HAP-1 (cell line): ENCODE data around the gene ZNF396.

Experiments used
- DNase-seq, 2 experiments: peaks; one replicate each; pipeline ENCODE4 v3.0.0-alpha.2; 2016 to 2020; ENCODE audit warnings: low spot score in 2 of 2
- H3K27me3 ChIP-seq: fragments of 250-450 bp; sonication (Bioruptor Pico); 2 replicates; pipeline ENCODE4 v1.5.1; 2020; ENCODE audit warnings: low read depth, mild to moderate bottlenecking, moderate library complexity
- H3K36me3 ChIP-seq: fragments of 250-450 bp; sonication (Bioruptor Pico); replicated peaks from 2 replicates; pipeline ENCODE4 v1.5.1; 2020; ENCODE audit warnings: mild to moderate bottlenecking
- H3K4me1 ChIP-seq: fragments of 250-450 bp; sonication (Bioruptor Pico); 2 replicates; pipeline ENCODE4 v1.5.1; 2020; ENCODE audit warnings: mild to moderate bottlenecking
- H3K4me3 ChIP-seq: fragments of 250-450 bp; sonication (Bioruptor Pico); 2 replicates; pipeline ENCODE4 v1.5.1; 2020; ENCODE audit warnings: mild to moderate bottlenecking, moderate library complexity
- H3K9me3 ChIP-seq: fragments of 250-450 bp; sonication (Bioruptor Pico); 2 replicates; pipeline ENCODE4 v1.5.1; 2020; ENCODE audit warnings: mild to moderate bottlenecking, moderate library complexity
- in situ Hi-C: fragments of 300-500 bp; cut with MboI; formaldehyde crosslinking; loops from 3 replicates; pipeline ENCODE4 v1.14.3; 2020; ENCODE audit warnings: low sequenced_read_pairs, inconsistent platforms, mixed read lengths

Gene ZNF396

DNA sequence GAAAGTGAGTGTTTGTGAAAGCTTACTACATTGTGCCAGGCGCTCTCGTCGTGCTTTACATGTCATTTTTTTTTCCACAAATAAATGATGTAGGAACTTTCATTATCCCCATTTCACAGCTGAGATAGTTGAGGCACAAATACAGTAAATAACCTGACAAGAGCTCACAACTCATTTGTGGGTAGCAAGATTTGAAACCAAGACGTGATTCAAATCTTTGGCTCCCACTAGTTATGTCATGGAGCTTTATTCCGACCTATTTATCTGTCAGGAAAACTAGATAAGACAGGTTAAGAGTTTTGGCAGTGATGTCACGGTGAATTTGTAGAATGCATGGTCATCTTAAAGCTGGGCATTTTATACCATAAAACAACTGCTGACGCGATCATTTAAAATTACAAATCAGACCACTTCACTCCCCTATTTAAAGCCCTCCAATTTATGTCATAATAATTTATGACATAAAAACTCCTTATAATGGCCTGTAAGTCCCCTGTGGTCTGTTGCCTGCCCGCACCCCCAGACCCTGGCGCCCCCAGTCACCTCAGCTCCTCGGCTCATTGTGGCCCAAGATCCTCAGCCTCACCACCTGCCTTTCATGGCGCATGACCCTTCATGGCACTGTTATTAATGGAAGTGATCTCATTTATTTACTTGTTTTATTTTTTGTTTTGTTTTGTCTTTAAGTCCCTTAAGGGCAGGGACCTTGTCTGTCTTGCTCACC is 32.2 kb downstream of the ZNF396 start:
- Histone ChIP-seq H3K9me3 (no peaks in the 10 kb centered on the region), H3K27me3 (no peaks in the 10 kb centered on the region), H3K4me3 (peak overlapping the region; percentile 99), H3K4me1 (peaks cover 7% of the 10 kb centered on the region), H3K36me3 (peaks cover 5% of the 10 kb centered on the region)
- in situ Hi-C loops = no loop called here
- no peak for DNase-seq

DNA sequence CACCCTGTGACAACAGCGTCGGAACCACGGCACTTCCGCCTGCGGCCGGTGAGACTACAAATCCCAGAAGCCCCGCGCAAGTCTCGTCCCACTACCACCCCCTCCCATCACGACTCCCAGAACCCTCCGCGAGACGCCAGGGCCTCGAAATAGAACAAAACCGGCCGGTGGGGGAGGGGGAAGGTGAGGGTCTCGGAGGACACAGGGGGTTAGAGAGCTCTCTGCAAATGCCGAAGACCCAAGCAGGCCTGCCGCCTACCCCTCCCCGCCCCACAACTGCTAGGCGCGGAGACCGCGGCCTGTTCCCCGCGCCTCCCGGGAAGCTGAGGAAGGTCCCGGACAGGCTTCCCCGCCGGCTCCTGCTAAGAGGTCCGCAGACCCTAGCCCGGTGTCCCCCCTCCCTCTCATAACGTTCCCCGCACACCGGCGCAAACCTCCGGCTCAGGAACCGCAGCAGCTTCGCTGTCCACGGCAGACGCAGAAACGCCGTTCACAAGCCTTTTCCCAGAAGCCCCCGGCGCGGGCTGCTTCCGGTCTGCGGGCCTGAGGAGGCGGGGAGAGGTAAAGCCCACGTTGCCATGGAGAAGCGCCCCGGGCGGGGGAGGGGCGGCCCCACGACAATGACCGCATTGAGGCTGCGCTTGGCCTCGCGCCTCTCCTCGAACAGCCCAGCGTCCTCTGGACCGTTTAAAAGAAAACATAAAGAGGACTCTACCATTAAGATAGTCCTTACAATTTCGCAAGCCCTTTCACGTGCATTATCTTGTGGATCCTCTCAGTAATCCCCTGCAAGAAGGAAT is 33.0 kb downstream of the ZNF396 start, which contains the start of gene ZNF24:
Gene ZNF24, minus strand, starts transcription at position 485 of the 800 bp plus-strand sequence. CDS start 3,770 bp downstream, outside the sequence.
- Histone ChIP-seq H3K4me1 (peaks cover 7% of the 10 kb centered on the region), H3K27me3 (no peaks in the 10 kb centered on the region), H3K9me3 (no peaks in the 10 kb centered on the region), H3K4me3 (peak within 1 kb of the TSS; percentile 99), H3K36me3 (peaks cover 12% of the 10 kb centered on the region)
- DNase-seq = peak; percentile 83 to 97
- in situ Hi-C loops = no loop called here

DNA sequence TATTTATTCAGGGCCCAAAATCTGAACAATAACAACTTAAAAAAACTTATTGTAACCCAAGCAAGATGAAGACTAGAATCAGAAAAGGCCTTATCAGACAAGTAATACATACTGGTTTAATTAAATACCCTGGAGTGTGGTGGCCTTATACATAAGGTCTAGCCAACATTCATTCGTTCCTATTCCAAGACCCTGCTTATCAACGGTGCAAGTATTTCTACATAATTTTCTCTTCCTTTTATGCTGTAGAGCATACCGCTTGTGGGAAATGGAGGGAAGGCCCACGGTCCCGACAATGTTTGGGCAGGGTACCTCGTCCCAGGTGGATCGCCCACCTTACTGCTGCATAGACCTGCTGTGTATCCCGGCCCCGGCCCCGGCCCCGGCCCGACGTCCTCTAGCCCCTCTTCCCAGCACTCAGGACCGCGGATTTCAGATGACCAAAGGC is 33.6 kb downstream of the ZNF396 start:
- no peaks in the 10 kb centered on the region for H3K9me3 ChIP-seq
- peaks cover 19% of the 10 kb centered on the region for H3K36me3 ChIP-seq
- no peaks in the 10 kb centered on the region for H3K27me3 ChIP-seq
- DNase-seq = no peak
- in situ Hi-C loops = no loop called here
- H3K4me3 ChIP-seq = peak overlapping the region; percentile 99
- H3K4me1 ChIP-seq = peaks cover 7% of the 10 kb centered on the region

GRCh38 chr18:35337286-35337685 is 39.9 kb downstream of the ZNF396 start:
- no peaks in the 10 kb centered on the region for H3K27me3 ChIP-seq
- in situ Hi-C loops = no loop called here
- no peak for DNase-seq
- H3K4me1 ChIP-seq = no peaks in the 10 kb centered on the region
- peaks cover 70% of the 10 kb centered on the region for H3K36me3 ChIP-seq
- no peak overlapping the region for H3K4me3 ChIP-seq
- H3K9me3 ChIP-seq = no peaks in the 10 kb centered on the region

GRCh38 chr18:35335866-35336265 is 41.3 kb downstream of the ZNF396 start:
- DNase-seq = no peak
- H3K9me3 ChIP-seq = no peaks in the 10 kb centered on the region
- in situ Hi-C loops = no loop called here
- H3K27me3 ChIP-seq = no peaks in the 10 kb centered on the region
- H3K4me1 ChIP-seq = no peaks in the 10 kb centered on the region
- no peak overlapping the region for H3K4me3 ChIP-seq
- peaks cover 70% of the 10 kb centered on the region for H3K36me3 ChIP-seq

GRCh38 chr18:35334821-35335220 is 42.3 kb downstream of the ZNF396 start:
- no peaks in the 10 kb centered on the region for H3K9me3 ChIP-seq
- H3K36me3 ChIP-seq = peaks cover 64% of the 10 kb centered on the region
- no peak for DNase-seq
- no peak overlapping the region for H3K4me3 ChIP-seq
- H3K4me1 ChIP-seq = no peaks in the 10 kb centered on the region
- H3K27me3 ChIP-seq = no peaks in the 10 kb centered on the region
- in situ Hi-C loops = no loop called here

DNA sequence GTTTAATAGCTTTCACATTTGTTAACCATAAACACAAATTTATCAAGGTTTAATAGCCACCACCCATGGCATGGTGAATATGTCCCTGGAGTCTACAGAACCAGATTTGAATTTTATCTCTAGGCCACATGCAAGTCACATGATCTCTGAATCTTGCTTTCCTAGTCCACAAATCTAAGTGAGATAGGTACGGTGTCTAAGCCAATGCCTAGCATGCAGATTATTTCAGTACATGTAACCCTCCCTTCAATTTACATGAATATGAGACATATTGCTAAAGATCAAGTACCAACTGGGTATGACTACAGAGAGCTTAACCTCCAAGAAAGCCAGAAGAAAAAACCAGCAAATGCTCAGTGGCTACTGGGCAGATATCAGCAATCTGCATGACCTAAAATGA is 42.9 kb downstream of the ZNF396 start:
- DNase-seq = no peak
- in situ Hi-C loops = no loop called here
- no peaks in the 10 kb centered on the region for H3K27me3 ChIP-seq
- H3K36me3 ChIP-seq = peaks cover 58% of the 10 kb centered on the region
- no peaks in the 10 kb centered on the region for H3K4me1 ChIP-seq
- no peak overlapping the region for H3K4me3 ChIP-seq
- no peaks in the 10 kb centered on the region for H3K9me3 ChIP-seq

- Histone ChIP-seq H3K36me3 (peaks cover 32% of the 10 kb centered on the region), H3K9me3 (no peaks in the 10 kb centered on the region), H3K27me3 (no peaks in the 10 kb centered on the region), H3K4me3 (no peak overlapping the region), H3K4me1 (no peaks in the 10 kb centered on the region)
- no peak for DNase-seq
- in situ Hi-C loops = no loop called here
Measured at GRCh38 chr18:35331367-35332087, 45.6 kb downstream of the ZNF396 start.

DNA sequence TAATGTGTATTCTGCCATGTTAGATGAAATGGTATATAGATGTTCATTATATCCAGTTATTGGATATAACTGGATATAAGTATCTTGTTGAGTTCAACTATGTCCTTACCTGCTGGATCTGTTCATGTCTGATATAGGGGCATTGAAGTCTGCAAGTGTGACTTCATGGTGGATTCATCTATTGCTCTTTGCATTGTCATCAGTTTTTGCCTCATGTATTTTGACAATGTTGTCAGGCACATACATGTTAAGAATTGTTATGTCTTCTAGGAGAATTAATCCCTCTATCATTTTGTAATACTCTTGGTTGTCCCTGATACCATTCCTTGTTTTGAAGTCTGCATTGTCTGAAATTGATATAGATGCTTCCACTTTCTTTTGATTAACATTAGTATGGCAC is 48.3 kb downstream of the ZNF396 start:
- in situ Hi-C loops = no loop called here
- H3K4me3 ChIP-seq = no peak overlapping the region
- H3K27me3 ChIP-seq = no peaks in the 10 kb centered on the region
- H3K36me3 ChIP-seq = peaks cover 5% of the 10 kb centered on the region
- no peaks in the 10 kb centered on the region for H3K4me1 ChIP-seq
- H3K9me3 ChIP-seq = no peaks in the 10 kb centered on the region
- DNase-seq = no peak

GRCh38 chr18:35326695-35327387 is 50.3 kb downstream of the ZNF396 start:
- DNase-seq = no peak
- in situ Hi-C loops = no loop called here
- no peaks in the 10 kb centered on the region for H3K27me3 ChIP-seq

DNA sequence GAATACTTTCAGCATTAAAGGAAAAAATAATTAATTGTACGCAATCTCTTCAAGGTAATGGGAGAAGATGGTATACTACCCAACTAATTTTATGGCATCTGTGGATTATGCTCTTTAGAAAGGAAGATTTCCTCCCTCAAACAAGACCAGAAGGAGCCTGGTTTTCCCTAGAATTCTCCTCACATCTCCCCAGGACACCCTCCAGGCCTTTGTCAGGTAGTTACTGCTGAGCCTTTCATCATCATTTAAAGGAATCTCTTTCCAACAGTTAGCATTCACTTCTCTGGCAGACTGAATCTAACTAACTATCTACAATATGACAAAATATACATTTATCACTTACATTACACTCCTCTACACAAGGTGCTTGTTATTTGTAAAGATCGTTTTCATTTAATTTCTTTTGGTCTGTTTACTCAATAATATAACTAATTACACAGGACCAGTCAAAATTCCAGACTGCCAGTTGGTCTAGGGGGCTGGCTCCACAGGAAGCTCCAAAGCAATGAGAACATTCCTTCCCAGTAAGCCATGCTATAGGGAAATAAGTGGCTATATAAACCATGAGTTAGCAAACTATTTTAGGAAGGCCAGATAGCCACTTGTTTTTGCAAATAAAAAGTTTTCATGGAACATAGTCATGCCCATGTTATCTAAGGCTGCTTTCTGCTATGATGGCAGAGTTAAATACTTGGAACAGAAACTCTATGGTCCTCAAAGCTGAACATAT is 52.0 kb downstream of the ZNF396 start:
- Histone ChIP-seq H3K27me3 (no peaks in the 10 kb centered on the region), H3K4me3 (no peak overlapping the region), H3K9me3 (no peaks in the 10 kb centered on the region), H3K4me1 (no peaks in the 10 kb centered on the region), H3K36me3 (no peaks in the 10 kb centered on the region)
- in situ Hi-C loops = no loop called here
- DNase-seq = no peak

More at GRCh38 chr18:35326695-35327387, 50.3 kb downstream of the ZNF396 start:
- H3K9me3 ChIP-seq = no peaks in the 10 kb centered on the region
- no peak overlapping the region for H3K4me3 ChIP-seq
- H3K4me1 ChIP-seq = no peaks in the 10 kb centered on the region
- H3K36me3 ChIP-seq = no peaks in the 10 kb centered on the region

GRCh38 chr18:35322486-35323458 is 54.4 kb downstream of the ZNF396 start:
- DNase-seq = no peak
- no peaks in the 10 kb centered on the region for H3K36me3 ChIP-seq
- no peaks in the 10 kb centered on the region for H3K9me3 ChIP-seq
- no peak overlapping the region for H3K4me3 ChIP-seq
- H3K27me3 ChIP-seq = no peaks in the 10 kb centered on the region
- in situ Hi-C loops = no loop called here
- no peaks in the 10 kb centered on the region for H3K4me1 ChIP-seq
